ENCODE results near the gene INPP1.

Gene INPP1

GRCh38 chr2:190404487-190404886 is 61.1 kb downstream of the INPP1 start:
- DNase-seq (ENCODE audit: low read depth), result peak; percentile 3
- H3K4me3 ChIP-seq (ENCODE audit: low read depth, low read length), result no peak overlapping the region

- DNase-seq (ENCODE audit: low read depth), result no peak
- H3K4me3 ChIP-seq (ENCODE audit: low read depth, low read length), result no peak overlapping the region
Measured at GRCh38 chr2:190405070-190405469, 61.7 kb downstream of the INPP1 start.

GRCh38 chr2:190405995-190406394 is 62.6 kb downstream of the INPP1 start:
- H3K4me3 ChIP-seq (ENCODE audit: low read depth, low read length), result no peak overlapping the region
- DNase-seq (ENCODE audit: low read depth), result no peak

DNA sequence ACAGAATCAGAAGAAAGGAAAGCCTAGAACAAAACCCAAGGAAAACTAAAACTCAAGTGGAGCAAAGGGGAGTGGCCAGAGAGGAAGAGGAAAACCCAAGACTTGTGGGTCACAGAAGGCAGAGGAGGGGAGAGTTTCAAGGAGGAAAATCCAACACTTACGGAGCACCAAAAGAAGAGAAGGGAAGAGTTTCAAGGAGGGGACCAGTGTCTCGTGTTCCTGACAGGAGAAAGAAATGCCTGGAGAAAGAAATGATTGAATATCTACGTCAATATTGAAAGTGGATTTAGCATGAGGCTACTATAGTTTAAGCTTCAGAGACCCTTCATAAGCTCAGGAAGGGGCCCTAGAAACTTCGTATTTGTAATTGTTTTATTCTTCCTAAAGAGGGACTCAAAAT is 63.4 kb downstream of the INPP1 start:
- no peak overlapping the region for H3K4me3 ChIP-seq (ENCODE audit: low read depth, low read length)
- DNase-seq (ENCODE audit: low read depth), result no peak

DNA sequence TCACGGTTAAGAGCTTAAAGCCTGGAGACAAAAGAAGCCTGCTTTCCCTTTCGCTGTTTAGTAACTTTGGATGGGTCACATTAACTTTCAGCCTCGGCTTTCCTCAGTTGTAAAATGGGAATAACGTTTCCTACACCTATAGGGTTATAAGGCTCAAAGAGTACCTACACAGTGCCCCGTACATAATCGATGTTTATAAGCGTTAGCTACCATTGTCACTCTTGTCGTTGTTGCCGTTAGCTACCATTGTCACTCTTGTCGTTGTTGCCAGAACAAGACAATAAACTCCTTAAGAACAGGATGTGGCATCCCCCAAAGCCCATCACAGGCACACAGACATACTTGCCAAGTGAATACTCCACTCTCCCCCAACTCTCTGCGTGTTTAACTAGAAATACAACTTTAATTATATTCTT is 63.9 kb downstream of the INPP1 start:
- DNase-seq (ENCODE audit: low read depth), result no peak
- no peak overlapping the region for H3K4me3 ChIP-seq (ENCODE audit: low read depth, low read length)

- H3K4me3 ChIP-seq (ENCODE audit: low read depth, low read length), result peak within 1 kb of the TSS; percentile 55
- no peak for DNase-seq (ENCODE audit: low read depth)
Measured at GRCh38 chr2:190407662-190408537, 64.5 kb downstream of the INPP1 start, which contains the start of gene MFSD6. Gene MFSD6 (plus strand): TSS chr2:190408355. CDS start chr2:190436030, 27,675 bp downstream.

DNA sequence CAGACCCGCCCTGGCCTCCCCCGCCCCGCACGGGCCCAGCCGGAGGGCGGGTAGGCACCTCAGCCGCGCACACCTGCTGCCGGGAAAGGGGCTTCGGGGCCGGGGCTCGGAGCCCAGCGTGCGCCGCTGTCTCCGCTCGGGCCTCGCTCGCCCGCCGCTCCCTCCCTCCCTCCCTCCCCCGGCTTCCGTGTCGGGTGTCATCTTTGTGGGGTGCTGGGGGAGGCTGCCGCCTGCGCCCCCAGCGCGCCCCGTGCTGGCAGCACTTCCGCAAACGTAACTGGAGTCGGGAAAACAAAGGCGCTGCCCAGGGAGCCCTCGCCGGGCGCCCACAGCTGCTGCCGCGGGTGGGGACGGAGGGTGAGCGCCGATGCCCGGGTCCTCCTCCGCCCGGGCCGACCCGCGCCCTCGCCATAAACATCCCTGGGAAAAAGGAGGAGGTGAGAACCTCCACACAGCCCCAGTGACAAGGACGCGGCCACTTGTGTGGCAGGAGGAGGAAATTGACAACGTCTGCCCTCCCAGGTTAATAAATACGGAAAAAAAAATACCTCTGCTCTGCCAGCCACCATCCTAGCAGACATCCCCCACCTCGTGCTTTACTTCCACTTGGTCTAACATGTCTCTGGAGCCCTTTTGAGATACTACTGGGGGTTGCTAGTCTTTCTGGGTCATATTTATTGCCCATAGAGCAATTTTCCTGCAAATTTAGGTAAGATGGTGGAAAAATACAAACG is 65.3 kb downstream of the INPP1 start:
- H3K4me3 ChIP-seq (ENCODE audit: low read depth, low read length), result peak overlapping the region; percentile 55
- DNase-seq (ENCODE audit: low read depth), result no peak

DNA sequence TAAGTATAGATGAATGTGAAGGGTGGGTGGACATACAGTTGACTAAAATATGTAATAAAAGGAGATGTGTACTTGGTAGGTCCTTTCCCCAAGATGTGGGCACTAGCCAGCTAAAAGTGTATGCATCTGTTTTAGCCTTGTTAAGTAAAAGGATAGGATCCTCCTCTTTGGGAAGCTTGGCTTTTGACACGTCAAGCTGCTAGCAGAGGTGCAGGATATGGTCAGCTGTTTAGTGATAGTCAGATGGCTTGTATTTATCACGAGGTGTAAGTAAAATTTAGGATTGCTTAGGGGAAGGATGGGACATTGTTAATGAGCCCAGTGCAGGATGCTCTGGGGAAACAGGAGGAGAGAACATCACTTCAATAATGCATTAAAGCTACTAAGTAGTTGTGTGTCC is 66.2 kb downstream of the INPP1 start:
- H3K4me3 ChIP-seq (ENCODE audit: low read depth, low read length), result no peak overlapping the region
- DNase-seq (ENCODE audit: low read depth), result no peak

DNA sequence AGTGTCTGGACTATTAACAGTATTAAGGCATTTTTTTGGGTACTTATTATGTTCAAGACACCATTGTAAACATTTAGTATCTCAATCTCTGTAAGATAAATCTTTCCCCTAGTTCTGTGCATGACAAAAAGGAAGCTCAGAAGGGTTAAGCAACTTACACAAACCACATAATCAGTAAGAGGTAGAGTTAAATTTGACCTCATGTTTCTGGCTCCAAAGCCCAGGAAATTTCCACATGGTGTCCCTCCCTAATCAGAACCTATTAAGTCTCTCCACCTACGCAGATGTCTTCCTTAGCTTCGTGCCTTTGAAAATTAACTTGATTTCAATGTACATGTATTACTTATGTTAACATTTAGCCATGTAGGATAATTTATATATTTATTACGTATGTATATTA is 66.8 kb downstream of the INPP1 start:
- DNase-seq (ENCODE audit: low read depth), result no peak
- H3K4me3 ChIP-seq (ENCODE audit: low read depth, low read length), result no peak overlapping the region

GRCh38 chr2:190412966-190413365 is 69.6 kb downstream of the INPP1 start:
- no peak overlapping the region for H3K4me3 ChIP-seq (ENCODE audit: low read depth, low read length)
- DNase-seq (ENCODE audit: low read depth), result no peak

GRCh38 chr2:190413421-190413820 is 70.0 kb downstream of the INPP1 start:
- no peak overlapping the region for H3K4me3 ChIP-seq (ENCODE audit: low read depth, low read length)
- DNase-seq (ENCODE audit: low read depth), result no peak

- DNase-seq (ENCODE audit: low read depth), result no peak
- no peak overlapping the region for H3K4me3 ChIP-seq (ENCODE audit: low read depth, low read length)
Measured at GRCh38 chr2:190415251-190415650, 71.9 kb downstream of the INPP1 start.

DNA sequence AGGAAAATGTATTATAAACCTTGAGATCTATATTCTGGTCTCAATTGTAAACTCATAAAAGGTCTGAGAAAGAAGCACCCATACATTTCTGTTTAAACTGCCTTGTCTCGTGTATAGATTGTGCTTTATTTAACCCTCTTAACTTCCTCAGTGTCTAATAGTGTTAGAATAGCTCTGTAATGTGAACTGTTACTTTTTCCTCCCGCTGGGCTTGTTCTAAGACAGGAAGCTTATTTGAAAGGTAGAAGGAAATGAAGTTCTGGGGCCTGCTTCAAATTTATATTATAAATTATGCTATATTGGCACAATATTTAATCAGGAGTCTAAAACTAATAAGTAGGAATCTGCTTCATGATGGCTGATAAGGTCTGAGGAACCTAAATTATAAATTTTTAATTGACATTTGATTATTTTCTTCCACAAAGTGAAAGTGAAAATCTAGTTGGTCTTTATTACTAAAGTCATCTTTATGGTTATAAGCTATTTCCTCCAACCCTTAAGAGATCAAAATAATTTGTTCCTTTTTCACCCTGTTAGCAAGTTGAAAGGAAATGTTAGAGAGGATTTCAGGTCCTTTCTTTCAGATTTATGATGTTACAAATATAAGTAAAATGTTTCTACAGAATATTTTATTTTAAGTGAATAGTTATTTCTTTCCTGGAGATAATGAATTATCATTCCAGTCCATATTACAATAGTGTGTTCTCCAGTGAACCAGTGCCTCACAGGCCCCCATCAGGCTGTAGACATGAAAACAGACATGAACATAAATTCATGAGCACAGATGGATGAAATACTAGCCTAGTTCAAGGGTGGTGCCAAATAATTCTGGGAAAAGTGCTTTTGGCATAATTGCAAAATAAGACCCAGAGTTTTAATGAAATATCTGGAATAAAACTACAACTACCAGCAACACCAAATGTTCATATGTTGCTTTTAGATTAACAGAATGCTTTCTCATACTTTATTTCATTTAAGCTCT is 72.7 kb downstream of the INPP1 start:
- no peak for DNase-seq (ENCODE audit: low read depth)
- no peak overlapping the region for H3K4me3 ChIP-seq (ENCODE audit: low read depth, low read length)

- H3K4me3 ChIP-seq (ENCODE audit: low read depth, low read length), result no peak overlapping the region
- DNase-seq (ENCODE audit: low read depth), result no peak
Measured at GRCh38 chr2:190417045-190417842, 73.9 kb downstream of the INPP1 start.

- no peak for DNase-seq (ENCODE audit: low read depth)
- no peak overlapping the region for H3K4me3 ChIP-seq (ENCODE audit: low read depth, low read length)
Measured at GRCh38 chr2:190418727-190419126, 75.3 kb downstream of the INPP1 start.

- no peak for DNase-seq (ENCODE audit: low read depth)
- no peak overlapping the region for H3K4me3 ChIP-seq (ENCODE audit: low read depth, low read length)
Measured at GRCh38 chr2:190420801-190421200, 77.4 kb downstream of the INPP1 start.
